T-helper 1 cell treated with Interleukin-12 subunit alpha and Interleukin-12 subunit beta and Interleukin-4 antibody, amounts not matched to agents 30 ng/mL and 1 ng/mL, for 36 hours (primary cell): ENCODE results near the gene PDXK. TPM values are rescaled to one million over a fixed set of nuclear protein-coding genes. Genes with fewer than 3 reads are reported as not detected.

Experiments used
- intact Hi-C: fragments of 100-400 bp; cut with micrococcal nuclease; formaldehyde crosslinking; loops from one replicate; pipeline ENCODE4 v1.15.1; 2024
- total RNA-seq: library from RNA; stranded (reverse); gene quantifications from 2 replicates; pipeline ENCODE4 v1.2.3, GENCODE V29; 2022

The PDXK gene
- total RNA-seq, 1 donor from 2014 or later, result 102 TPM

DNA sequence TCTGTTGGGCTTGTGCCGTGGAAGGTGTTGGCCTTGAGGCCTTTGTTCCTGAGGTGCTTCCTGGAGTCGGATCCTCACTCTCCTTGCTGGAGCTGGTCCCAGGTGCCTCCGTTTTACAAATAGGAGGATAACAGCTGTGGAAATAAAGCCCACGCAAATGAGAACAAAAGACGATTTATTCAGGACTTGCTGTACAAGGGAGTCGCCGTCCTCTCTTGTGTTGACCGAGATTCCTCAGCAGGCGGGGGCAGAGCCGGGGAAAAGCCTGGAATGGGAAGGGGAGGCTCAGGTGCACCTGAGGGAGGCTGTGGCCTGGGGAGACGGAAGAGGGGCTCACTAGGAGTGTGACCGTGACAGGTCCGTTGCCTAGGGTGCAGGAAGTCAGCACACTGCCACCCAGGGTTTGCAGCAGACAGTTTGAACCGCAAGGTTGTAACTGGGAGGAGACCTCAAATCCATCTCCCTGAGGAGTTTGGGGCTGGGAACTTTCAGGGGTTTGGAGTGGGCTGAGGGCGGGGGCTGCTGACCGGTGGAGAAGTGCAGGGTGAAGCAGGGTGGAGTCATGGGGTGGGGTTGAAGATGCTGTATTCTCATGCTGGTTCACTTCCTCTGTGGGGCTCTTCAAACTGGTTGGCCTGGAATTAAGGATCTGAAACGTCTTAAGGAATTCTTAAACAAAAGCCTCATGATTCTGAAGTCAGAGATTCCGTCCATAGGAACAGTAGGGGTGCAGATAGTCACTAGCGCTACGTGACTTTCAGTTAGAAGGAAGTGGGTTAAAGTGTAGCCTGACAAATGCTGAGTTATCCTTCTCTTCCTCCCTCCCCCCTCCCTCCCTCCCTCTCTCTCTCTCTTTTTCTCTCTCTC is 59.8 kb downstream of the PDXK start:
- intact Hi-C loops, result loop anchor here (2.0 kb wide), 1 partner anchor 116 kb away; no protein-coding TSS in a partner anchor

DNA sequence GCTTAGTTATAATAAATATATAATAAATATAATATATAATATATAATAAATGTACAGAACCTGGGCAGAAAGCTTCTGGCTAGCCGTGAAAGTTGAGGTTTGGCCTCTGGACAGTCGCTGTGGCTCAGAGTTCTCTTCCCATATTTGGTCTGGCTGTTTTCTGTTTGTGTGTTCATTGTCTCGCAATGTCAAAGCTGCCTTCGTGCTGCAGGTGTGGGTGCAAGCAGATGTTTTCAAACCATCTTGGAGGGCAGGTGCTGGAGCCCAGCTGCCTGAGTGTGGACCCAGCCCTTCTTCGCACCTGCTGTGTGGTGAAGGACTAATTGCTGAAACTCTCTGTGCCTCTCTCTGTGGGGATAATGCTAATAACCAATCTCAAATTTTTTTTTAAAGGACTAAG is 60.7 kb downstream of the PDXK start:
- intact Hi-C loops, result loop anchor here (2.0 kb wide), 1 partner anchor 117 kb away; no protein-coding TSS in a partner anchor

DNA sequence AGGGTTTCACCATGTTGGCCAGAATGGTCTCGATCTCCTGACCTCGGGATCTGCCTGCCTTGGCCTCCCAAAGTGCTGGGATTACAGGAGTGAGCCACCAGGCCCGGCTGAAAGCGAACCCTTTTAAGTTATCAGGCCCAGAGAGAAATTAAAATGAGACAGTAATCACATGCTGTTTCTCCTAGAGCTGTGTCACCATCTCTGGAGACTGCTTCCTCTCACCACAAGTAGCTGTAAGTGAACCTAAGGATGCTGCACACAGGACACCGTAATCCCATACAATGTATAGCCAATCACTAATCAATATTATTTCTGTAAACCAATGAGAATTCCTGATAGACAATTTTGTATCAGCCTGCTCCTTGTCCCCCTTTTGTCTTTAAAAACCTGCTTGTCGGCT is 62.9 kb downstream of the PDXK start:
- intact Hi-C loops, result no loop called here

DNA sequence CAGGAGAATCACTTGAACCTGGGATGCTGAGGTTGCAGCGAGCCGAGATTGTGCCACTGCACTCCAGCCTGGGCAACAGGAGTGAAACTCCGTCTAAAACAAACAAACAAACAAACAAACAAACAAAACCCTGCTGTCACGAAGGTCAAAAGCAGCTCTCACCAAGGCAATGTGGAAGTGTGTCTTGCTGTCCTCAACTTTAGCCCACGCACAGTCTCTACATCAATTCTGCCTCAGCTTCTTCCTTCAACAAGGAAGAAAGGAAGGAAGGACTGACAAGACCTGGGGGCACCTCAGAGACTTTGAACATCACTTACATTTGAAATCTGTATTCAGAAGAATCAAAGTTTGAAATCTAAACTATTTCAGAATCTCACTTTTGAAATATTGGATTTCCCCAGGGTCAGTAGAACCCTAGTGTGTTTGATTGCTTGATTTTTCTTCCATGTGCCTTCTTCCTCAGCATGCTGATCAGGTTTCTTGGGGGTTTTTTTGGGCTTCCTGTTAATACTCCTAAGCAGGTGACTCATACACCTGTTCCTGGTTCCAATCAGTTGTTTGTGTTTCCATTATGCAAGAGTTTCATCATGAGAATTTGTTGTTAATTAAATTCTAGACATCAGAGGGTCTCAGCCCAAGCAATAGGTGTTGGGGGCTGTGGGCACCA is 63.6 kb downstream of the PDXK start:
- intact Hi-C loops, result no loop called here

DNA sequence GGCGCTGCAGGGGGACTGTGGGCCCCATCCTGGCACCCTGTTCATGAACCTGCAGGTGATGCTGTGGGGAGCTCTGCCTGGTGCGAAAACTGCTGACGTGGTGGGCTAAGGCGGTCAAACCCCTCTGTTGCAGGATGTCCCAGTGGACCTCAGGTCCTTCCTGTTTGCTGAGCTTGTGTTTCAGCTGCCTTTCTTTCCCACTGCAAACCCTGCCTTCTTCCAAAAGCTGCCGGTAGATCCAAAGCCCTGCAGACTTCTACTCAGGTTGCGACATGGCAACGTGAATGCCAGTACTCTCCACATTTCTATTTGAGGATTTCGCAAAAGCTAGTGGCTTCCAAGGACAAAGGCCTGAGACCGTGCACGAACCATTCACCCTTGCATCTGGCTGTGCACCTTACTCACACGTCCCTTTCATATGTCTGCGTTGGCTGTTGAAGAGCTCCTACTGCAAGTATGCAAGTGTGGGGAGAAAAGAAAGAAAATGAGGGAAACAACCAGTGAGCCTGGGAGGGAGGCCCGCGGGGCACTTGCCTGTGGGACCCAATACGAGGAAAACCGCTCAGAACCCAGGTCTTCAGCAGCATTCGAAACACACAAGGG is 64.3 kb downstream of the PDXK start:
- intact Hi-C loops, result no loop called here

DNA sequence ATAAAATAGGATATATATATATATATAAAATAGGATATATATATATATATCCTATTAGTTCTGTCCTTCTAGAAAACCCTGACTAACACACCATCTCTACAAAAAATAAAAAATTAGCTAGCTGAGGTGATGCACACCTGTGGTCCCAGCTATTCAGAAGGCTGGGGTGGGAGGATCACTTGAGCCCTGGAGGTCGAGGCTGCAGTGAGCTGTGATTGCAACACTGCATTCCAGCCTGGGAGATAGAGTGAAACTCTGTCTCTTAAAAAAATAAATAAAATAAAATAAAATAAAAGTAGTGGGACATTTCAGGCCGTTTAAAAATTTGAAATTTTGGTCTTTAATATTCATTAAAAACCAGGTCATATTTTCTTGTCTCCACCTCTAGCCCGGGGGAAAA is 66.2 kb downstream of the PDXK start:
- intact Hi-C loops, result loop anchor here (5.0 kb wide), 1 partner anchor 282 kb away; no protein-coding TSS in a partner anchor

DNA sequence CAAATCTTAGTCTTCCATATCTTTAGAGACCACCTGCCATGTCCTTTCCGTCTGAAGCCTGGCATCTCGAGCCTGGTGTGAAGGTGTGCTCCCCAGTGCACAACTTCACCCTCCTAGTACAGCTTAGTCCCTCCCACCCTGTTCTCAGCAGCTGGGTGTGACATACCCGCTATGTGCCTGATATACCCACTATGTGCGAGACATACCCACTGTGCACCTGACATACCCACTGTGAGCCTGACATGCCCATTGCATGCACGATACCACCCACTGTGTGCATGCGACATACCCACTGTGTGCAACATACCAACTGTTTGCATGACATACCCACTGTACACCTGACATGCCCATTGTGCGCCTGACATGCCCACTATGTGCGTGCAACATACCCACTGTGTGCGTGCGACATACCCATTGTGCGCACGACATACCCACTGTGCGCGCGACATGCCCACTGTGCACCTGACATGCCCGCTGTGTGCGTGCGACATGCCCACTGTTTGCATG is 67.4 kb downstream of the PDXK start:
- intact Hi-C loops, result loop anchor here (5.0 kb wide), 1 partner anchor 281 kb away; no protein-coding TSS in a partner anchor

DNA sequence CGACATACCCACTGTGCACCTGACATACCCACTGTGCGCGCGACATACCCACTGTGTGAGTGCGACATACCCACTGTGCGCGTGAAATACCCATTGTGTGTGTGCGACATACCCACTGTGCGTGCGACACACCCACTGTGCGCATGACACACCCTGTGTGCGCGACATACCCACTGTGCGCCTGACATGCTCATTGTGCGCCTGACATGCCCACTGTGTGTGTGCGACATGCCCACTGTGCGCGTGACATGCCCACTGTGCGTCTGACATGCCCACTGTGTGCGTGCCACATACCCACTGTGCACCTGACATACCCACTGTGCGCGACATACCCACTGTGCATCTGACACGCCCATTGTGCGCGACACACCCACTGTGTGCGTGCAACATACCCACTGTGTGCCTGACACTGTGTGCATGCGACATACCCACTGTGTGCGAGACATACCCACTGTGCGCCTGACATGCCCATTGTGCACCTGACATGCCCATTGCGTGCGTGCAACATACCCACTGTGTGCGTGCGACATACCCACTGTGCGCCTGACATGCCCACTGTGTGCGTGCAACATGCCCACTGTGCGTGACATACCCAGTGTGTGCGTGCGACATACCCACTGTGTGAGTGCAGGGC is 68.0 kb downstream of the PDXK start:
- intact Hi-C loops, result loop anchor here (5.0 kb wide), 1 partner anchor 280 kb away; no protein-coding TSS in a partner anchor

DNA sequence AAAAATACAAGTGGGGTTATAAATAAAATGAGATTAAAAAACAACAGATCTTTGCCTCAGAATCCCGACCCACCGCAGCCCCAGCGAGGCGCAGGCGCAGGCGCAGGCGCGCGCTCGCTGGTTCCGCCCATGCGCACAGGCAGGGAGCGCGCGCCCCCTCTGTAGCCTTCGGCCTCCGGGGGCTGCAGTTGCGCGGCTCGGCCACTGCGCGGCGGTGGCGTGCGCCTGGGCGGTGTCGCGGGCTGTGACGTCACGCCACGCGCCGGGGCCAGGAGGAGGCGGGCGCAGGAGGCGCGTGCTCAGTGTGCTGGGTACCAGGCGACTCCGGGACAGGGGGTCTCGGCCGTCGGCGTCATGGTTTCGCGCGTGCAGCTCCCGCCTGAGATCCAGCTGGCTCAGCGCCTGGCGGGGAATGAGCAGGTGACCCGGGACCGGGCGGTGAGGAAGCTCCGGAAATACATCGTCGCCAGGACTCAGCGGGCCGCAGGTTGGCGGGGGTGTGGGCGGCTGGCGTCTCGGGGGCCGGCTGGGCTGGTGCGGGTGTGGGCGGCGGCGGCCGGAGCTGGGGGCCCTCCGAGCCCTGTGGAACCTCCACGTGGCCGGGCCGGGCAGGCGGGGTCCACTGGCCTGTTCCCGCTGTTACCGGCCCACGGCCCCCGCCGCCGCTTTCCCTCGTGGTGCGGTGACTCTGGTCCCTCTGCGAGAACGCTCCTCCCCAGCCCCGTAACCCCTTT is 70.5 kb downstream of the PDXK start, which contains the start of gene RRP1:
TSS of gene RRP1 (plus strand) at position 302 of the 734 bp plus-strand sequence. CDS start at position 355, 53 bp downstream.
- intact Hi-C loops, result loop anchor here (1.0 to 5.0 kb wide), 5 partner anchors 13 to 278 kb away; partner anchors contain the start of genes CSTB and PDXK

DNA sequence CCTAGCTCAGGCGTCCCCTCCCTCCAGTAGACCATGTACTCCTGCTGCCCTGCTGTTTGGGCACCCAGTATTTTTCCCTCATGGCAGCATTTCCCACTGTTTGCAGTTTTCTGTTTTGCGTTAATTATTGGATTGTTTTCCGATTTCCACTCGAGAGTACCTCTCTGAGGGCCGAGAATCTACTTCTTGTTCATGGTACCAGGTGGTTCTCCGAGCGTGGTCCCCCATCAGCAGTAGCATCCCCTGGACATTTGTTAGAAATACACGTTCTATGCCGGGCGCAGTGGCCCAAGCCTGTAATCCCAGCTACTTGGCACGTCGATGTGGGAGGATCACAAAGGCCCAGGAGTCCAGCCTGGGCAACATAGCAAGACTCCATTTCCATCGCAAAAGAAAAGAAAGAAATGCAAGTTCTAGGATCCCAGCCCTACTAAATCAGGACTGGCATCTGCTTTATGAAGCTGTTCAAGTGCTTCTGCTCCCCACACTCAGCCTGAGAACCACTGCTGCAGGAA is 71.1 kb downstream of the PDXK start:
- intact Hi-C loops, result no loop called here

DNA sequence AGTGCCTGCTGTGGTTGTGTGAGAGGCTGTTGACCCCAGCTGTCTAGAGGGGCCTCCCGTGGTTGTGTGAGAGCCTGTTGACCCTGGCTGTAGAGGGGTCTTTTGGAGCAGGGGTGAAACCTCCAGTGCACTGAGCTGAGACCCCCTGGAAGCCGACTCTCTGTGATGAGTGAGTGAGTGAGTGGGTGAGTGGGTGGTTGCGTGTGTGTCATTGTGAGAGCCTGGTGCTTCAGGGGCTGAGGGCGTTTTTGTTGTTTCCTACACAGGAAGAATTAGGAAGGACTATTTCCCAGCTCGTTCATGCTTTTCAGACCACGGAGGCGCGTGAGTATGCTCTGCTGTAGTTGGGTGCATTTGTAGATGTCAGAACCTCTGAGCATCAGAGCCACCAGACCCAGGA is 73.5 kb downstream of the PDXK start:
- intact Hi-C loops, result no loop called here

DNA sequence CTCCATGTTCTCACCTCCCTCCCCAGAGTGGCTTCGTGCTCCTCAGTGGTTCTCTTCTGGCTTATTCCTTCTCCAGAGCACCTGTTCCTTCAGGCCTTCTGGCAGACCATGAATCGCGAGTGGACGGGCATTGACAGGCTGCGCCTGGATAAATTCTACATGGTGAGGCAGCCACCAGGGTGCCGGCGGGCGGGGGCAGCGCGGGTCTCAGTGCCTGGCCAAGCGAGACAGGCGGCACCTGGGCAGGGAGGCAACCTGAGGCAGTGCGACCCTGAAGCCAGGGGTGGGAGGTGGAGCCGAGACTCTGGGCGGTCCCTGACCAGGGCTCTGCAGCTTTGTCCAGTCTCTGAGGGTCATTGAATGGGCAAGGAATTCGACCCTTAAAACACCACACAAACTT is 74.3 kb downstream of the PDXK start:
- intact Hi-C loops, result no loop called here

DNA sequence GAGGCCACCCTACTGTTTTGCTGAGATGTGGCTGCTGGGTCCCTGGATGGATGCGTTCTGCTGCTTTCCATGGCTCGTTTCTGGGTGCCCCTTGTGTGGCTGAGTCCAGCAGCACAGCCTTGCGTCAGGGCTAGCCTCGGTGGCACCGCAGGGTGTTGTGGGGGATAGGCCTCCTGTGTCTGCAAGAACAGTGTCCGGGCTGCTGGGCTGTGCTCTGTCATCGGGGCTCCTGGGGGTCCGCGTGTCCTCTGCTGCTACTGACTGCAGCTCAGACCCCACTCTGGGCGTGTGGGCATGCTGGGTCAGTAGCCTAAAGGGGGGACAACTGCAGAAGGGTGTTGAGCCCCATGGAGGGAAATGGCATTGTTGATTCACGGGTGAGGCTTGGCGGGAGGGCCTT is 75.4 kb downstream of the PDXK start:
- intact Hi-C loops, result no loop called here

DNA sequence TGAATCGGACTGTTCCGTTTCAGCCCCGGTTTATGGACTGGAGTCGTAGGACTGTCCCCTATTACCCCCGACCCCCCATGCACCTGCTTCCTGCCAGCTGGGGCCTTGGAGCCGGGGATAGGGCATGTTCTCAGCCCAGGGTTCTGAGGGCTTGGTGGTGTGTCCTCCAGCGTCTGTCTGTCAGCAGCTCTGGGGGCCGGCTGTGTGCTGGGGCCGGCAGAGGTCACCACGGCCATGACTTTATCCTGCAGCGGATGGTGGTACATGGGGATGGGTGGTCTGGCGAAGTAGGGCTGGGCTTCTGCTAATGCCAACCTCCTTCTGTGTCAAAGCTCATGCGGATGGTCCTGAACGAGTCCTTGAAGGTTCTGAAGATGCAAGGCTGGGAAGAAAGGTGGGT is 75.9 kb downstream of the PDXK start:
- intact Hi-C loops, result no loop called here

DNA sequence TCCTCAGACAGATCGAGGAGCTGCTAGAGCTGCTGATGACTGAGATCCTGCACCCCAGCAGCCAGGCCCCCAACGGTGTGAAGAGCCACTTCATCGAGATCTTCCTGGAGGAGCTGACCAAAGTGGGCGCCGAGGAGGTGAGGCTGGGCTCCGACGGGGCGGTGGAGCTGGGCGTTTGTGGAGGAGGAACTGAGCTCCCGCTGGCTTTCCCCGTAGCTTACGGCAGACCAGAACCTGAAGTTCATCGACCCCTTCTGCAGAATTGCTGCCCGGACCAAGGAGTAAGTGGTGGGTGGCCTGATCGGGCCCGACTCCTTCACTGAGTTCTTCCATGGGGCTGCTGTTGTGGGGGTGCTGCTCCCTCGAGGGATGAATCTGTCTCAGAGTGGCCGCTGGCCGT is 78.5 kb downstream of the PDXK start:
- intact Hi-C loops, result no loop called here

DNA sequence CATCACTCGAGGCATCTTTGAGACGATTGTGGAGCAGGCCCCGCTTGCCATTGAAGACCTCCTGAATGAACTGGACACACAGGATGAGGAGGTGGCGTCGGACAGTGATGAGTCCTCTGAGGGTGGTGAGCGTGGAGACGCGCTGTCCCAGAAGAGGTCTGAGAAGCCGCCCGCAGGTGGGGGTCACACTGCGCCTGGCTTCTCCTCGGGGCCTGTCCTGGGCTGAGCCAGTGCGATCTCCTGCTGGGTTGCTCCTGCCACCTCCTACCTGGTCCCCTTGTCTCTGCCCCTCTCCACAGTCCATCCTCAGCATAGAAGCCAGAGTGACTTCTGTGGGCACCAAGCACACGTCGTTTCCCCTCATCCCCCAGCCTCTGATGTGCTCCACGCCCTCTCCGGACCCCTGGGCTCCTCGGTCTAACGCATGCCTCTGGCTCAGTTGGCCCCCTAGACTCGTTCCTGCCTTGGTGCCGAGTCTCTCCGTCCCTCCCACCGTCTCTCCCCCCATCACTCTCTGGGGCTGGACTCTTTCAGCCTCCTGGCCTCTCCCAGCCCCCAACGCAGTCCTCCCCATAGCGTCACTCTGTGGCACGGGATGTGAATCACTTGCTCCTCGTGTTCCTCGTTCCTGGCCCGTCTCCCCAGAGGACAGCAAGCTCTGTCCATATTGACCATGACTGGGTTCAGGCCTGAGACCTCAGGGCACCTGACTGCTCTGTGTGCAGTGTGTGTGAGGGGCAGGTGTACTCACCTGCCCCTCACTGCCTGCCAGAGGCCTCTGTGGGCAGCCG is 79.2 kb downstream of the PDXK start:
- intact Hi-C loops, result no loop called here

DNA sequence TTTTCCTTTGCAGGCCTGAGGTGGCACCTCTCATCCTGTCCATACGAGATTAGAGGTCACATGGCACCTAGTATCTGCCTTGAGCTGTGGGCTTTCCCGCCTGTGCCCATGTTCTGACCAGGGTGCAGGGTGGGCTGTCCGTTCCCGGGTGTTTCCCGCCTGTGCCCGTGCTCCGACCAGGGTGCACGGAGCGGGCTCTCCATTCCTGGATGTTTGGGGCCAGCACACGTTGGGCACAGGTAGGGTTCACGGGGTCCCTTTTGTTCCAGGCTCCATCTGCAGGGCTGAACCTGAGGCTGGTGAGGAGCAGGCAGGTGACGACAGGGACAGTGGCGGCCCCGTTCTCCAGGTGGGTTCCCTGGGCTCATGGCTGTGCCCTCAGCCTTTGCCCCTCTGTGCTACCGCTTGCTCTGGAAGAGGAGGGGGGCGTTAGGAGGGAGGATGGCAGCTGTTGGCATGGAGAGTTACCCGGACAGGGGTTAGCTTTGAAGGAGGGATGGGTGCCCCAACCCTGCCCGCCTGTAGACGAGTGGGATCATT is 80.4 kb downstream of the PDXK start:
- intact Hi-C loops, result no loop called here

DNA sequence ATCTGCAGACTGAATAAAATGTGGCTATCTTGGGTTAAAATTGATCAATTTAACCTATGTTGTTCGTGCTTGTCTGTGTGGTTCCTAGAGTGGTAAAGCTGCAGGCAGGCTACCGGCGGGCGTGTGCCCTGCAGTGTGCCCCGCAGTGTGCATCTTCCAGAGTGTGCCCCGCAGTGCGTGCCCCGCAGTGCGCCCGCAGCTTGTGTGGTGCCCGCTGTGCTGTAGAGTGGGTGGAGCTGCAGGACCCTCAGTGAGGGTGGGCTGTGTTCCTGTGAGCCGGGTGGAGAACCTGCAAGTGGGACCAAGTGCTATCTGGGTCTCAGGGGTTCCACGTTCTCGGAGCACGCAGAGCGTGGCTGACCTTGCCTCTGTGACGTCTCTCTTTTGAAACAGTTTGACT is 81.2 kb downstream of the PDXK start:
- intact Hi-C loops, result no loop called here

DNA sequence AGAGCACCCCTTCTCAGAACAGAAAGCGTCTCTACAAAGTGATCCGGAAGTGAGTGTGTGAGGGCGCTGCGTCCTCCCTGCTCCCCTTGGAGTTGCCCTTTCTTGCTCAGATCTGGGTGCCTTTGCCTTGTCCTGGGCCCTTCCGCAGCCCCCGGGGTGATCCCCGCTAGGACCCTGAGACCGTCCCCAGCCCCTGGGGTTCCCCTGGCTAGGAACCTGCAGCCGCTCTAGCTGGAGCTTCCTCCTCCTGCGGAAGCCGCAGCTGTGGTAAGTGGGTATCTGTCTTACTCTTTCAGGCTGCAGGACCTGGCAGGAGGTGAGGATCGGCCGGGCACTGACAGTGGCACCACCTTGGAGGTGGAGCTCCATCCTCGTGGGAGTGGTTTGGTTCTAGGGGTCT is 81.6 kb downstream of the PDXK start:
- intact Hi-C loops, result no loop called here
